Activated T-cell treated with anti-CD3 and anti-CD28 coated beads, Interleukin-2, amount 50 U/mL, for 72 hours (primary cell): ENCODE results near the gene DCPS. TPM values are rescaled to one million over a fixed set of nuclear protein-coding genes. Genes with fewer than 3 reads are reported as not detected.

Experiments
- ATAC-seq, 2 donors: fragments of 150-1000 bp; cut with Tn5 transposase; replicated peaks in 1 of 2; 2 replicates each; pipeline ENCODE4 v1.10.0; 2021; ENCODE audit warnings: moderate library complexity in 2 of 2, mild to moderate bottlenecking in 1 of 2
- DNase-seq, 2 donors: peaks; one replicate each; pipeline ENCODE4 v3.0.0; 2021 to 2022; ENCODE audit warnings: mixed read lengths in 1 of 2
- H3K27ac Mint-ChIP-seq: one replicate; pipeline ENCODE4 v1.8.0; 2022; ENCODE audit warnings: mild to moderate bottlenecking, moderate library complexity, mixed read lengths
- H3K27me3 Mint-ChIP-seq: one replicate; pipeline ENCODE4 v1.8.0; 2022; ENCODE audit warnings: low read depth, mixed read lengths
- H3K36me3 Mint-ChIP-seq, 2 donors: one replicate each; pipeline ENCODE4 v1.8.0; 2022; ENCODE audit warnings: mixed read lengths in 2 of 2, mild to moderate bottlenecking in 1 of 2; ENCODE audit not compliant: insufficient read depth in 2 of 2
- H3K4me1 Mint-ChIP-seq: one replicate; pipeline ENCODE4 v1.8.0; 2022; ENCODE audit warnings: low read depth, mixed read lengths
- H3K4me3 Mint-ChIP-seq, 2 donors: one replicate each; pipeline ENCODE4 v1.8.0; 2022; ENCODE audit warnings: mild to moderate bottlenecking in 2 of 2, mixed read lengths in 2 of 2, moderate library complexity in 2 of 2
- H3K9me3 Mint-ChIP-seq, 2 donors: one replicate each; pipeline ENCODE4 v1.8.0; 2022; ENCODE audit warnings: mixed read lengths in 2 of 2
- total RNA-seq, 2 donors: library from RNA; stranded (reverse); gene quantifications; one replicate each; pipeline ENCODE4 v1.2.3, GENCODE V29; 2022

DCPS gene
- total RNA-seq, 2 donors from 2014 or later, result 33.9 to 37.7 TPM

DNA sequence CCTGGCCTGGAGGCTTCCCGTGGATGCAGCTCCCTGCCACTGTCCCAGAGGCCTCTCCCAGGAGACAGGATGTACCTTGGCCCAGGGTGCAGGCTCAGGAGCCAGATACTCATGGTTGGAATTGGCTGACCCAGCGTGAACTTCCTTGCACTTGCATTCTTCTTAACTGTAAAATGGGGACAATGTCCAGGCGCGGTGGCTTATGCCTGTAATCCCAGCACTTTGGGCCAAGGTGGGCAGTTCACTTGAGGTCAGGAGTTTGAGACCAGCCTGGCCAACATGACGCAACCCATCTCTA, 31.6 kb downstream of the DCPS start:
- Mint-ChIP-seq H3K4me1 (peaks cover 25% of the 10 kb centered on the region), H3K36me3 (peaks cover 4 to 6% of the 10 kb centered on the region in 2 donors), H3K4me3 (no peak overlapping the region), H3K9me3 (no peaks in the 10 kb centered on the region), H3K27me3 (no peaks in the 10 kb centered on the region), H3K27ac (no peak overlapping the region)
- ATAC-seq, result no peak
- no peak for DNase-seq

DNA sequence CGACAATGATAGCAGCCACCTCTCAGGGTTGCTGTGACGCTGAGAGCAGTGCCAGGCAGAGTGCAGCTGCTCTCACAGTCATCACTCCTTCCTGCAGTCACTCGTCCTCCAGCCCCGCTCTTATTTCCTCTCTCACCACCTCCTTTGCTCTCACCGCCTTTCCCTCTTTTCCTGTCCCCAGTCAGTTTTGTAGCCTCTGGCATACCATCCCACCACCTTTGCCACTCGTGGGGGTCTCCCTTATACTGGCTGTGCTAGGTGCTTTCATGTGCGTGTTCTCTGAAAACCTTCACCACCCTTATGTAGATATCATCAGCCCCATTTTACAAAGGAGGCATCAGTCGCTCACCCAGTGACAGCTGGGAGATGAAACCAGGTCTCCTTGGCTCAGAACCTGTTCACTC, 32.3 kb downstream of the DCPS start:
- no peak overlapping the region for H3K4me3 Mint-ChIP-seq
- peak overlapping the region; percentile 90 for H3K27ac Mint-ChIP-seq

DNA sequence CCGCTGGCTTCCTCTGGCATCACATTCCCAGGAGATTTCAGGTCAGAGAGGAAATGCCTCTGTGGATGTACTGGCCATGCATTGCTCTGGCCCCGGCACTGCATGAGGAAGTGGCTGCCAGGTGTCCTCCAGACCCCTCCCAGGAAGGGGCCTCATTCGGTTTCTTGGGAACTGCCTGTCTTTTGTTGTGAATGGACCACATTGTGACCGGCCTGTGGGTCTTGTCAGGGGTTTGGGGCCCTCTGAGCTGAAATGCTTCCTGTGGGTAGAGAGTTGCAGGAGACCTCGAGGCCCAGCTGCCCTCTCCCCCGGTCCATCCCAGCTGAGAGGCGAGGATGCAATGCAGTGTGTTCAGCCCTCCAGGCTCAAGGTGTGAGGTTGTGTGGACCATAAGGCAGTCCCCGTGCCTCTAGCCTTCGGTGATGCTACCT, 32.8 kb downstream of the DCPS start:
- Mint-ChIP-seq H3K9me3 (no peaks in the 10 kb centered on the region), H3K4me3 (no peak overlapping the region), H3K27me3 (no peaks in the 10 kb centered on the region), H3K27ac (no peak overlapping the region), H3K4me1 (peaks cover 35% of the 10 kb centered on the region), H3K36me3 (peaks cover 4 to 6% of the 10 kb centered on the region in 2 donors)
- DNase-seq, result no peak
- ATAC-seq, result no peak

More for the DNA sequence above, 32.3 kb downstream of the DCPS start:
- H3K27me3 Mint-ChIP-seq, result no peaks in the 10 kb centered on the region
- no peaks in the 10 kb centered on the region for H3K9me3 Mint-ChIP-seq
- ATAC-seq, result no peak
- peaks cover 29% of the 10 kb centered on the region for H3K4me1 Mint-ChIP-seq
- DNase-seq, result no peak
- peaks cover 4 to 6% of the 10 kb centered on the region in 2 donors for H3K36me3 Mint-ChIP-seq

DNA sequence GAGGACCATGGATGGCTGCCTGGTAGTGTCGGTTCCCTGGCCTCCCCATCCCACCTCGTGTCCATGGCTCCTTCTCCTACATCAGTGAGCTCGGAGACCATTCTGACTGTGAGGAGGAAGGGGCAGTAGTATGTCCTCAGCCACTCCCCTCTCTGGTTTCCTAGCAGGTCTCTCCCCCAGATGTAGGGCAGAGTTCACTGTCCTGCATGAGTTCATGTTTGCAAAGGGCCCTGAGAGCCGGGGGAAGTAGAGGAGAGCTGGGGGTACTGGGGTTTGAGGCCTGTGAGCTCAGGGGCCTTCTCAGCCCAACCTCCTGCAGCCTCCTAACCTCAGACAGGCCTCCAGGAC, 33.2 kb downstream of the DCPS start:
- Mint-ChIP-seq H3K27me3 (no peaks in the 10 kb centered on the region), H3K27ac (no peak overlapping the region)

DNA sequence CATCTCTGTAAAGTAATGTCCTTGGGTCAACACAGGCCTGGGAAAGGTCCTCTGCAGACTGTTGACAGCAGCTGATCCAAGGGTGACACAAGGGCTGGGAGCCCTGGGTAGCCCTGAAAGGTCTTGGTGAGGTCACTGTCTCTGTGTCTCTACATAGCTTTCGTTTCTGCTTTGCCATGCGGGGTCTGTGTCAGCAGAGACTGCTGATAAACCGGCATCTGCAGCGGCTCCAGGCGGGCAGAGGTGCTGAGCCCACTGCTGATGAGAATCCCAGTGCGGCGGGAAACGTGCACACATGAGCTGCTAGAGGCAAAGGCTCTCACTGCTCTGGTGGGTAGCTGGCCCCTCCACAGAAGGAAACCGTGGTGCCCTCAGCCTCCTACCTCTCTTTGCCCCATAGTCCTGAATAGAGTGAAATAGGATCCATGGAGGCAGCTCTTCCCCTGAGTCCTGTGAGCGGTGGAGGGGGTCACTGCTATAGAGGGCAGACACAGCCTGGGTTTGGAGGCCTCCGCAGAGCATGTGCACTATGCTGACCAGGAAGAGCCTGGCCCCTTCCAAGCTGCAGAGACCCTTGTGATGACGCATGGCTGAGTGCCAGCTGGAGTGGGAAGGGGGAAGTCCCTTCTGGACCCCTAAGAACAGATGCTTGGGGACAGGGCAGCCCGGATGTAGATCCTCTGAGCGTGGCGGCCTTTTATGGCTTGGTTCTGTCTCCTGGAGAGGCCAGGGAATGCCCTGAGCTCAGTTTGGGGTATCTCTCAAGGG, 33.8 kb downstream of the DCPS start:
- no peak for ATAC-seq

More for the DNA sequence above, 33.2 kb downstream of the DCPS start:
- peaks cover 38% of the 10 kb centered on the region for H3K4me1 Mint-ChIP-seq
- H3K9me3 Mint-ChIP-seq, result no peaks in the 10 kb centered on the region
- no peak overlapping the region for H3K4me3 Mint-ChIP-seq
- no peak for ATAC-seq
- DNase-seq, result no peak
- H3K36me3 Mint-ChIP-seq, result peaks cover 4 to 6% of the 10 kb centered on the region in 2 donors

DNA sequence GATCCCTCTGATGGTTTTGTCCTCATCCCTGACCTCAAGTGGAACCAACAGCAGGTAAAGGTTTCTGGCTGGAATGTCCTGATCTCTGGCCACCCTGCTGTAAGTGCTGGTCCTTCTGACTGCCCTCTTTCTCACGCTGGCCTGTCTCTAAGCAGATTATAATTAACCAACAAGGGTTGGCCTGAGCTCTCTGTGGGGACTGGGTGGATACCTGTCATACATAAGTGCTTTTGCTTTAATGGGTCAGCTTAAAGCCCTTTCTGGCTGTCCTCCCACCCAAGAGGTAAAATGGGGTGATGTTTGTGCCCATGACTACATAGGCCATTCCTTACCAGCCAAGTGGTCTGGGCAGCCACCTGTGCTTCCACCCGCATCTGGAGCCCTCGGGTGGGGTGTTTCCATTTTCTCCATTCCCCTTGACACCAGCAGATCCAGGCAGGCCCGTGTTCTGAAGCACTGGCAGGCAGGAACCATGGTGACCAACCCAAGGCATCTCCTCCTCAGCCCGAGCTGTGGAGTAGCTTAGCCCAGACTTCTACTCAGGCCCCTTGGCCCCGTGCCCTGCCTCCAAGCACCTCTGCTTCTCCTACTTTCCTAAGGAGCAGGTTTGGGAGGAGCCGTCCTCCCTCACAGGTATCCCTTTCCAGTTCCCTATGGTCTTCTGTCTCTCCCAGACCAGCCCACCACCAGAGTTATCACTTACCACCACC, 34.6 kb downstream of the DCPS start:
- Mint-ChIP-seq H3K36me3 (peaks cover 4 to 7% of the 10 kb centered on the region in 2 donors), H3K27ac (no peak overlapping the region)

More for the DNA sequence above, 33.8 kb downstream of the DCPS start:
- Mint-ChIP-seq H3K27ac (no peak overlapping the region), H3K27me3 (no peaks in the 10 kb centered on the region), H3K4me1 (peaks cover 38% of the 10 kb centered on the region), H3K4me3 (no peak overlapping the region), H3K36me3 (peaks cover 4 to 6% of the 10 kb centered on the region in 2 donors), H3K9me3 (no peaks in the 10 kb centered on the region)
- no peak for DNase-seq

DNA sequence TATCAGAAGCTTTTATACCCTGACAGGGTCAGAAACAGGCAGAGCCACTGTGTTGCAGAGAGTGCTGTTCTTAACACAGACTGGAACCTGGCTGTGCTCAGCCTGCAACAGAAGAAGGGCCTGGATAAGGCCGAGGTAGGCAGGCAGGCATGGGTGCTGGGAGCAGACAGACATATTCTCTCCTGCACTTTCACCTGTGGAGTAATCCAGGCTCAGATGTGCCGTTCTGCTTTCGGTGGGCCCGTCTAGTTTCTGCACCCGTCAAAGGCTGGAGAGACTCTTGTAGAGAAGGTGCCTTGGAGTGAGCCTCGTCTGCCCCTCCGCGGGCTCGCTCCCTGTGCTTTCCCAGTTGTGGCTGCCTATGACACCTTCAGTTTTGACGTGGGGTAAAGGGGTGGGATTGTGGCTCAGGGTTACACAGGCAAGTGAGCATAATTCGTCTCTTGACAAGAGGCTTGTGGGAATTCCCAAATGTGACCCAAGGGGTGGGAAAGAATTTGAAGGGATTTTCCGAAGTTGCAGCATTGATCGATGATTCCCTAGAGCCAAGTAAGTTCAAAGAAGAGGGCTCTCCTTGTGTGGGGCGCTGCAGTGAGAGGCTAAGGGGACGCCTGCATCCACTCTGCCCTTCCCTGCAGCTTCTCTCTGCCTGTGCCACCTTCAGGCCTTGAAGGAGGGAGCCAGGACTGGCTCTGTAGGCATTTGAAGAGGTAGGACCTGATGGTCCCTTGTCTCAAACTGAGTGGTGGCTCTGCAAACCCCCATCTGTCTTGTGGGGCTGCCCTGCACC, 35.4 kb downstream of the DCPS start:
- no peak for ATAC-seq
- H3K9me3 Mint-ChIP-seq, result no peaks in the 10 kb centered on the region
- DNase-seq, result no peak
- no peaks in the 10 kb centered on the region for H3K27me3 Mint-ChIP-seq
- H3K4me3 Mint-ChIP-seq, result no peak overlapping the region
- peaks cover 31% of the 10 kb centered on the region for H3K4me1 Mint-ChIP-seq
- H3K36me3 Mint-ChIP-seq, result peaks cover 2 to 10% of the 10 kb centered on the region in 2 donors
- H3K27ac Mint-ChIP-seq, result no peak overlapping the region

More for the DNA sequence above, 34.6 kb downstream of the DCPS start:
- Mint-ChIP-seq H3K27me3 (no peaks in the 10 kb centered on the region), H3K4me1 (peaks cover 31% of the 10 kb centered on the region), H3K4me3 (no peak overlapping the region), H3K9me3 (no peaks in the 10 kb centered on the region)
- DNase-seq (no peak), ATAC-seq (no peak)

DNA sequence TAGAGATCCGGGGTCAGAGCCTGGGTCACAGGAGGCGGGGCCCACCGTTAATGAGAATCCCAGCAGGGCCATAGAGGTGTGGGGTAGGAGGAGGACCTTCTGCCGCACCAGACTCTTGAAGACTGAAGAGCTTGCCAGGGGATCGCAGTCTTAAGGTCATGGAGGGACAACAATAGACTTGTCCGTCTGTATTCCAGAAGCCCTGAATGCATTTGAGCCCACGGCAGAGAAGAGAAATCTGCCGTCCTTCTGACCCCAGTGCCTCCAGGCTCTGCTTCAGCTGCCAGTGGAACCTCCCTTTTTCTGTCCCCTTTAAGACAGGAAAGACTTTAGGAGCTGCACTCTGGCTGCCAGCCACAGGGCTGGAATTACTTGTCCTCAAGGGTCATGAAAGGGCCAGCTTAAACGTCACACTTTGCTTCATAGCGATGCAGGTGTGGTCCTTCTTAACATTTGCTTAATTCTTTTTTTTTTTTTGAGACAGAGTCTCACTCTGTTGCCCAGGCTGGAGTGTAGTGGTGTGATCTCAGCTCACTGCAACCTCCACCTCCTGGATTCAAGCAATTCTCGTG, 36.1 kb downstream of the DCPS start:
- ATAC-seq (no peak), DNase-seq (no peak)
- Mint-ChIP-seq H3K36me3 (peaks cover 2 to 7% of the 10 kb centered on the region in 2 donors), H3K27ac (no peak overlapping the region), H3K9me3 (no peaks in the 10 kb centered on the region), H3K4me1 (peaks cover 28% of the 10 kb centered on the region), H3K4me3 (no peak overlapping the region), H3K27me3 (no peaks in the 10 kb centered on the region)

DNA sequence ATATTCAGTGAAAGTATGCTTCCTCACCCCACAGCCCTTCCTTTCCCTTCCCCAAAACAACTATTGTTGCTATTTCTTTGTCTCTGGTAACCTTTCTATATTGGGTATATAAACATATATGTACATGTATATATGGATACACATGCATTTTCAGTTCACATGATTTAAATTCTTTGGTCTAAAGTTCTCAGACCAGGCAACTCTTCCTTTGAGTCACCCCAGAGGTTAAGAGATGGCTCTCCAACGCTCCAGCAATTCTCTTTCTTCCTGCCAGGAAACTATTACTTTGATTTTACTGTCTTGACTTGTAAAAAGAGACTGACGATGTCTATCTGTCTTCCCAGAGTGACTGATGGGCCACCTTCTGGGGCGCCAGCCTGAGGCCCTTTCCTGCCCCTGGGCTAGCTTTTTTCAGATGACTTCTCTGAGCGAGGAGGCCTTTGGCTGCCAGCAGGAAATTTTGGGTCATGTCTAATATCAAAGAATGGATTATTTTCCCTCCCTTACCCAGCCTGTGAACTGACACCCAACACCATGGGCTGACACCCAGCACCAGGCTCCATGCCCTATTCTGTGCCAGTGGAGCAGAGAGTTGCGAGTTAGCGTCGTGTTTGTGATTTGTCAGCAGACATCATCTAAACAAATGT, 37.2 kb downstream of the DCPS start:
- DNase-seq (no peak), ATAC-seq (no peak)
- peaks cover 1 to 6% of the 10 kb centered on the region in 2 donors for H3K36me3 Mint-ChIP-seq
- no peaks in the 10 kb centered on the region for H3K9me3 Mint-ChIP-seq
- H3K4me3 Mint-ChIP-seq, result no peak overlapping the region
- H3K4me1 Mint-ChIP-seq, result peaks cover 28% of the 10 kb centered on the region
- H3K27ac Mint-ChIP-seq, result peak overlapping the region; percentile 84
- H3K27me3 Mint-ChIP-seq, result no peaks in the 10 kb centered on the region

DNA sequence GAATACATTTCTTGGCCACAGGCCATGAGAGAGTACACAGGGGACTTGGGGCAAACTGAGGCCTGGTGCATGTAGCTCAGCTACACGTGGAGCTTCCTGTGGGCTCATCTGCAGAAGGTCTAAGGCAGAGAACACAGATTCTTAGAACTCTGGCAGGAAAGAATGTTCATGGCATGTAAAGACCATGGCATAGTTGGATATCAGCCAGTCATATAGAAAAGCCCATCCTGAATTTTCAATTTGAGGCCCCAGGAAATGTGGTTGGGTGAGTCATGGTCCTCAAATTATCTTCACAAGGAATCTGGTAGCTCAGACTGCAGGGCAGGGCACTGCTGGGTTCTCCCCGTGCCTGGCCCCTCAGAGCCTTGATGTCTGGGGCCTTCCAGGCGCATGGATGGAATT, 37.9 kb downstream of the DCPS start:
- no peak for DNase-seq
- Mint-ChIP-seq H3K4me1 (peaks cover 29% of the 10 kb centered on the region), H3K27me3 (no peaks in the 10 kb centered on the region), H3K36me3 (peaks cover 0 to 4% of the 10 kb centered on the region in 2 donors), H3K4me3 (no peak overlapping the region), H3K9me3 (no peaks in the 10 kb centered on the region), H3K27ac (peak overlapping the region; percentile 67)
- peak in 1 of 2 donors; percentile 28 for ATAC-seq

DNA sequence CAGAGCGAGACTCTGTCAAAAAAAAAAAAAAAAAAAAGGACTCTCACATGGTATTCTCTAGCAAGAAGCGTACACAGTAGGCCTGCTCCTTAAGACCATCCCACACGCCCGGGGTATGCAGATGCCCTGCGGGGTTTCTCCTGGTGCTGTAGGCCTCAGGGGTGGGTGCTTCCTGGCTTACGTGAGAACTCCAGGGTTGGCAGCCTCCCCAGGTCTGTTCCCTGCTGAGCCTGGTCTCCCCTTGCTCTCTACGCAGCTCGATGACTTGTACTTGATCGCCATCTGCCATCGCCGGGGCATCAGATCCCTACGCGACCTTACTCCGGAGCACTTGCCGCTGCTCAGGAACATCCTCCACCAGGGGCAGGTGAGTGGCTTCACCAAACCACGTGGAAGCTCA, 39.2 kb downstream of the DCPS start:
- H3K27ac Mint-ChIP-seq, result no peak overlapping the region
- DNase-seq (no peak), ATAC-seq (no peak)
- no peak overlapping the region for H3K4me3 Mint-ChIP-seq
- no peaks in the 10 kb centered on the region for H3K9me3 Mint-ChIP-seq
- H3K4me1 Mint-ChIP-seq, result peaks cover 29% of the 10 kb centered on the region
- H3K27me3 Mint-ChIP-seq, result no peaks in the 10 kb centered on the region
- peaks cover 0 to 4% of the 10 kb centered on the region in 2 donors for H3K36me3 Mint-ChIP-seq

DNA sequence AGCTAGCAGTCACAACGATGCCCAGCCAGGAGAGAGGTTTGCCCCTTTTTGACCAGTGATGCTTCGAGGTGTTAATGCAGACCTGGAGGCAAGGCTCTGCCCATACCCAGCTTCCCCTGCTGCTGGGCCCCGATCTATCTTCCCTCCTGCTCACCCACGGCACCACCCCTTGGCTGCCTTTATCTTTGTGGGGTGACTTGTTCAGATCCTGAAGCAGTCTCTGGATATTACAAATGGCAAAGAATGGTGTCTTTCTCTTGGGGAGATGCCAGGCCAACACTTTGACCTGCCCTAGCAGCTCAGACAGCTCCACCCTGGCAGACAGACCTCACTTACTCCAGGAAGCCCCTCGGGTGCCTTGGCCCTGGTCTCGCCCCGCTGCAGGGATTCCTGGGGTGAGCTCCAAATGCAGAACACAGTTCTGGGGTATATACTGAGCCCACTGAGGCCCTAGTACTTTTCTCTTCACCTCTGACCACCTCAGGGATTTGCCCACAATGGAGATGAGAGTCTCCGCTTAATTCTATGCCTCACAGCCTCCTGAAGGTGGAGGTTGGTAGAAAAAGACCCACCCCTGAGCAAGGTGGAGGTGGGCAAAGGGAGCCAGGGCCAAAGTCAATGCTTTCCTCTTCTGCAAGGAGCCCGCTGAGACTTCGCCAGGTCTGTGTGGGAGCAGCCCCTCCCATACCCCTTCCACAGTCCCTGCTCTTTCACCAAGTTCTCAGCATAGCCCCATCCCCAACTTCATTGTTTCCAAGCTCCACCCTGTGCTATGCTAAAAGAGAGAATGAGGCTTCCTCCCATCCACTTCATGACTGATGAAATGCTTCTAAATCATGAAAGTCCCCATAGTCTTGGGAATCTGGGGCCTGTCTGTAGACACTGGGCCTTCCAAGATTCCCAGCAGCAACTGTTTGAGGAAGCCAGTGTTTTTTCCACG, 40.6 kb downstream of the DCPS start:
- Mint-ChIP-seq H3K36me3 (peaks cover 0 to 4% of the 10 kb centered on the region in 2 donors), H3K27ac (no peak overlapping the region)
- DNase-seq, result no peak

More for the DNA sequence above, 40.6 kb downstream of the DCPS start:
- ATAC-seq, result no peak
- no peaks in the 10 kb centered on the region for H3K27me3 Mint-ChIP-seq
- H3K9me3 Mint-ChIP-seq, result no peaks in the 10 kb centered on the region
- H3K4me3 Mint-ChIP-seq, result no peak overlapping the region
- H3K4me1 Mint-ChIP-seq, result peaks cover 40% of the 10 kb centered on the region
